ENCODE measurements around the gene GNAQ. TPM values are rescaled to one million over a fixed set of nuclear protein-coding genes. Genes with fewer than 3 reads are reported as not detected.

Gene GNAQ
- total RNA-seq, 2 donors from 2014 or later = 13.4 to 17.8 TPM

DNA sequence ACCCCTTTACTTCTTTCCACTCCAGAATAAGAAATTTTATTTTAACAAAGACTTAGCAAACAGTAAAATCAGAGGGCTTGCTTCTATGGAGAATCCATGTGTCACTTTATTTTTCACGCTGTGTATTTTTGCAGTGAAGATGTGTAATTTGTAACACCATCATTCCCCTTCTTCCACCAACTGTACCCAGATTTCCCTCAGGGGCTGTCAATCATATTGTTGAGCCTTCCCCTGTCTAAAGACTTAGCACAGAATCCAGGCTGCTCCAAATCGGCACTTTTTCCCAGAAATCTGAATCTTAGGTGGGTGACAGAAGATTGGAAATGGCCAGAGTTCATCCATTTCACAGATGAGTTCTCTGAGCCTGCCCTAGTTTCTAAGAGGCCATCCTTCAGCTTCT is 115.9 kb downstream of the GNAQ start:
- Histone ChIP-seq H3K4me1 (no peaks in the 10 kb centered on the region), H3K27ac (no peak overlapping the region), H3K27me3 (no peaks in the 10 kb centered on the region), H3K36me3 (no peaks in the 10 kb centered on the region), H3K9me3 (no peaks in the 10 kb centered on the region), H3K4me3 (no peak overlapping the region)
- DNase-seq (ENCODE audit: low spot score) = no peak
- TF ChIP-seq, protein P1, sequence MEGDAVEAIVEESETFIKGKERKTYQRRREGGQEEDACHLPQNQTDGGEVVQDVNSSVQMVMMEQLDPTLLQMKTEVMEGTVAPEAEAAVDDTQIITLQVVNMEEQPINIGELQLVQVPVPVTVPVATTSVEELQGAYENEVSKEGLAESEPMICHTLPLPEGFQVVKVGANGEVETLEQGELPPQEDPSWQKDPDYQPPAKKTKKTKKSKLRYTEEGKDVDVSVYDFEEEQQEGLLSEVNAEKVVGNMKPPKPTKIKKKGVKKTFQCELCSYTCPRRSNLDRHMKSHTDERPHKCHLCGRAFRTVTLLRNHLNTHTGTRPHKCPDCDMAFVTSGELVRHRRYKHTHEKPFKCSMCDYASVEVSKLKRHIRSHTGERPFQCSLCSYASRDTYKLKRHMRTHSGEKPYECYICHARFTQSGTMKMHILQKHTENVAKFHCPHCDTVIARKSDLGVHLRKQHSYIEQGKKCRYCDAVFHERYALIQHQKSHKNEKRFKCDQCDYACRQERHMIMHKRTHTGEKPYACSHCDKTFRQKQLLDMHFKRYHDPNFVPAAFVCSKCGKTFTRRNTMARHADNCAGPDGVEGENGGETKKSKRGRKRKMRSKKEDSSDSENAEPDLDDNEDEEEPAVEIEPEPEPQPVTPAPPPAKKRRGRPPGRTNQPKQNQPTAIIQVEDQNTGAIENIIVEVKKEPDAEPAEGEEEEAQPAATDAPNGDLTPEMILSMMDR (IDR thresholded peaks at IDR 0.05) = no peak

DNA sequence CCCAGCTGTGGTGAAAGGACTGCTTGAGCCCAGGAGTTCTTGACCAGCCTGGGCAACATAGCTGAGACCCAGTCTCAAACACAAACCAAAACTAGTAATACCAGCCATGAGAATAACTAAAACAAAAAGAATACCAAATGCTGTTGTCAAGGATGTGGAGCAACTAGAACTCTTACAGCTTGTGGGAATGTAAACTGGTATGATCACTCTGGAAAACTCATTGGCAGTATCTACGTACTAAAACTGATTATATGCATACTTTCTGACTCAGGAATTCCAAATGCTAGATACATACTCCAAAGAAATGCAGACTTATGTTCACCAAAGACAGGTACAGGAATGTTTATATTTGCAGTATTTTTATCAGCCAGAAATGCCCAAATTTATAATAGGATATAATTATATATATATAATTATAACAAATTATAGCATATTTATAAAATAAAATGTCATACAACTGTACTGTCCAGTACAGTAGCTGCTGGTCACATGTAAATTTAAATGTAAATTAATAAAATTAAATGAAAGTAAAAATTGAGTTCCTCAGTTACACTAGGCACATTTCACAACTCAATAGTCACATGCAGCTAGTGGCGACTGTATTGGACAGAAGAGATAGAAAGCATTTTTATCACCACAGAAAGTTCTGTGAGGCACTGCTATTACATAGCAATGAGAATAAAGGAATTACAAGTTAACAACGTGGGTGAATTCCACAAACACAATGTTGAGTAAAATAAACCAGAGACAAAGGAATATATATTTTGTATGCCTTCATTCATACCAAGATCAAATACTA is 118.5 kb downstream of the GNAQ start:
- Histone ChIP-seq H3K9me3 (no peaks in the 10 kb centered on the region), H3K4me3 (no peak overlapping the region), H3K27ac (no peak overlapping the region), H3K4me1 (no peaks in the 10 kb centered on the region), H3K27me3 (no peaks in the 10 kb centered on the region), H3K36me3 (no peaks in the 10 kb centered on the region)
- TF ChIP-seq, protein P1 (IDR thresholded peaks at IDR 0.05) = no peak
- DNase-seq (ENCODE audit: low spot score) = no peak

DNA sequence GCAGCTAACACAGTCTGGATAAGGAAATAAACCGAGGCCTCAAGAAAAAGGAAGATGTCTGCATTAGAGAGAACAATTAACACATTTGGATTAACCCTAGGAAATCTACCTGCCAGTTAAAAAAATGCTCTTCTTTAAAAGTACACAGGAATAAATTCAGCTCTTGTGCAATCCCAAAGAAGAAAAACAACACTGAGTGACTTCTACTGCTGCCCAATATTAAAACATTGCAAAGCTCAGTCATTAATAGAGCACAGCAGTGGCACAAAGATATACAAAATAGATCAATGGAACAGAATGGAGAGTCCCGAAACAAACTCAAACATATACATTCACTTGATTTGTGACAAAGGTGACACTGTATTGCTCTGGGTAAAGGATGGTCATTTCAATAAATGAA is 119.7 kb downstream of the GNAQ start:
- Histone ChIP-seq H3K27me3 (no peaks in the 10 kb centered on the region), H3K36me3 (no peaks in the 10 kb centered on the region), H3K9me3 (no peaks in the 10 kb centered on the region), H3K4me3 (no peak overlapping the region), H3K27ac (no peak overlapping the region), H3K4me1 (no peaks in the 10 kb centered on the region)
- TF ChIP-seq, protein P1 (IDR thresholded peaks at IDR 0.05) = no peak
- DNase-seq (ENCODE audit: low spot score) = no peak

DNA sequence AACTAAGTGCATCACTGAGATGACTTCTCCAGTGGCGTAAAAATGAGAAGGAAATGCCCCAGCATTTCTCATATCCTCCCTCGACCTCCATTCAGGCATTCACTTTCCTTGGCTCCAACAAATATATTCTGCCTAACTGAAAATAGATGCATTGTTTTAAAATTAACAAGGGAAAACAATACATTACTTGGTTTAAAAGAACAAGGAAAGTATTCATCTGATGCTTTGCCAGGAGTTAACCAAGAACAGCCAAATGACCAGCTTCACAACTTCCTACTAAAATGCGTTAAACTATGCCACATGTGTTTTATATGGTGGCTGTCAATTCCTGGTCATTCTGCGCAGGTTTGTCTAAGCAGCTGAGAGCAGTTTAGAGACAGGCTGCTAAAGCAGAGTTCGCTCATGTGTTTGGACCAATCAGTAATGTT is 121.4 kb downstream of the GNAQ start:
- no peak overlapping the region for H3K27ac ChIP-seq
- no peaks in the 10 kb centered on the region for H3K4me1 ChIP-seq
- H3K27me3 ChIP-seq = no peaks in the 10 kb centered on the region
- H3K9me3 ChIP-seq = no peaks in the 10 kb centered on the region
- no peaks in the 10 kb centered on the region for H3K36me3 ChIP-seq
- H3K4me3 ChIP-seq = no peak overlapping the region
- no peak for DNase-seq (ENCODE audit: low spot score)
- TF ChIP-seq, protein P1 (IDR thresholded peaks at IDR 0.05) = no peak

DNA sequence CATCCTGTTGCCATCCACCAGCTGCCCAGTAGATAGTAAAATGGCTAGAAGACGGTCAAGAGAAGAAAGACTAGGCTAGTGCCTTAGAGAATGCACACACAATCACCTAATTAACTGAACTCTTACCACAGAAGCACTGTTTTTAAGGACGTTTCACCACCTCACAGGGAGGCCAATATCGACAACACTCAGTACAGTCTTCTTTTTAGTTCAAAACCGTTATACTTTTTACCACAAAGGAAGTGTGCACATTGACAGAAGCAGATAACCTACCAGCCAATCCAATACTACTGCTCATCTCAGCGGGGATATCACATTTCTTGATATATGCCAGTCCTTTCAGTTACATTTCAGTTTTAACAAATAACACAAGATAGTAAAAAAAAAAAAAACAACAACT is 122.3 kb downstream of the GNAQ start:
- H3K4me1 ChIP-seq = no peaks in the 10 kb centered on the region
- no peak overlapping the region for H3K4me3 ChIP-seq
- no peaks in the 10 kb centered on the region for H3K27me3 ChIP-seq
- no peak overlapping the region for H3K27ac ChIP-seq
- no peaks in the 10 kb centered on the region for H3K36me3 ChIP-seq
- H3K9me3 ChIP-seq = no peaks in the 10 kb centered on the region
- TF ChIP-seq, protein P1 (IDR thresholded peaks at IDR 0.05) = no peak
- no peak for DNase-seq (ENCODE audit: low spot score)

DNA sequence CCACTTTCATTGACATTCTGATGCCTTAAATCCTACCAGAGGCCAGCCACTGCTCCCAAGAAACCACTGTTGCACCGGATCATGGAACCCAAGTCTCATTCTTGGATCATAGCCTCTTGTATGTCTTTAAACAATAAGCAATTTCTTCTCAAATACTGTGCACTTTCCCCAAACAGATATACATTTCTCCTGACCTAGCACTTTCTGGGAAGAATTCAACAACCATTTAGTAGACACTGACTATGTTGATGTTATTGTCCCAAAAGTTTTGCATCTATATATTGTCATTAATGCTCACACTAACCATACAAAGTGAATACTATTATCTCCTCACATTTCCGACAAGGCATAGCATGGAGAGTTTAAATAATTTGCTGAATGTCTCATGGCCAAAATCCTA is 123.3 kb downstream of the GNAQ start:
- no peaks in the 10 kb centered on the region for H3K4me1 ChIP-seq

More for the DNA sequence above, 123.3 kb downstream of the GNAQ start:
- H3K9me3 ChIP-seq = no peaks in the 10 kb centered on the region
- H3K27me3 ChIP-seq = no peaks in the 10 kb centered on the region
- no peak overlapping the region for H3K4me3 ChIP-seq
- H3K36me3 ChIP-seq = no peaks in the 10 kb centered on the region
- no peak for DNase-seq (ENCODE audit: low spot score)
- no peak overlapping the region for H3K27ac ChIP-seq
- TF ChIP-seq, protein P1 (IDR thresholded peaks at IDR 0.05) = no peak
